GM12878 (cell line): ENCODE measurements around the gene ATG10. TPM values are rescaled to one million over a fixed set of nuclear protein-coding genes. Genes with fewer than 3 reads are reported as not detected.

Experiments
- TARDBP ChIP-seq: IDR thresholded peaks from 2 replicates; pipeline ENCODE4 v1.6.1; 2016; ENCODE audit warnings: borderline replicate concordance
- polyA plus RNA-seq, 11 experiments: library from polyadenylated mRNA; depleted of rRNA in 4 of 11; unstranded in 6 of 11; stranded (reverse) in 5 of 11; fragments of >200 nt; fragmentation: Nextera tagmentation in 4 of 11; fragmentation: Illumina TruSeq in 1 of 11; extraction: Ambion mirVana in 4 of 11; extraction: Trizol in 1 of 11; gene quantifications; 1 replicate in 1 of 11; 2 replicates in 10 of 11; pipeline versions ENCODE4 v1.2.1 to v1.2.3, GENCODE V29; 2011 to 2016; ENCODE audit warnings: inconsistent platforms in 2 of 11, missing spikeins in 2 of 11, low read depth in 1 of 11
- total RNA-seq, 4 experiments: library from RNA; depleted of rRNA in 3 of 4; stranded (reverse); fragments of >200 nt in 3 of 4; fragmentation: Illumina TruSeq in 1 of 4; extraction: Trizol in 1 of 4; gene quantifications; 2 replicates each; pipeline versions ENCODE4 v1.2.1 to v1.2.3, GENCODE V29; 2013 to 2021
- TF ChIP-seq, protein P1 (sequence below): fragments of 450-650 bp; IDR thresholded peaks from 2 replicates; pipeline ENCODE4 v1.6.1; 2017; ENCODE audit warnings: mild to moderate bottlenecking, moderate library complexity
- TF ChIP-seq, protein P2 (sequence below): fragments of 450-650 bp; formaldehyde crosslinking; IDR thresholded peaks from 2 replicates; pipeline ENCODE4 v1.5.0; 2022; ENCODE audit warnings: mild to moderate bottlenecking, missing genetic modification characterization
- TF ChIP-seq, protein P3 (sequence below): IDR thresholded peaks from 2 replicates; pipeline ENCODE4 v1.6.1; 2012; ENCODE audit warnings: low read length, inconsistent platforms

Gene ATG10
- total and polyA plus RNA-seq, 10 of the 15 experiments (the other 5 are each of a cell fraction or from before 2014, with no cell fraction given): 3.8 to 14.4 (median 6.5) TPM

DNA sequence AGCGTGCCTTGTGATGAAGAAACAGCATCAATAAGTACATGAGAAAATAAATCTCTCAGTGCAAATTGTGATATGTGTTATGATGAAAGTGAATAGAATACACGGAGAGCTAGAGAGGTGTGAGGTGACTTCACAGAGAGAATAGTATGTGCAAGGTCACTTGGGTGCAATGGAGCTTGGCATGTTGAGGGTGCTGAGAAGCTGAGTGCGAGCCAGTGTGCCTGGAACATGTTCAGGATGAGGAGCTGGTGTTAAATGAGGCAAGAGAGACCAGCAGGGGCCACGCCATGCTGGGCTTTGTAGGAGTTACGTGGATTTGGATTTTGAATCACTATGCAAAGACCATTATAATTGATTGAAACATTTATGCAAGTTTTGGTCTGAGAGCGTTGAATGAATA lies 319.1 kb downstream of the ATG10 start (continued):
- TF ChIP-seq, protein P1, sequence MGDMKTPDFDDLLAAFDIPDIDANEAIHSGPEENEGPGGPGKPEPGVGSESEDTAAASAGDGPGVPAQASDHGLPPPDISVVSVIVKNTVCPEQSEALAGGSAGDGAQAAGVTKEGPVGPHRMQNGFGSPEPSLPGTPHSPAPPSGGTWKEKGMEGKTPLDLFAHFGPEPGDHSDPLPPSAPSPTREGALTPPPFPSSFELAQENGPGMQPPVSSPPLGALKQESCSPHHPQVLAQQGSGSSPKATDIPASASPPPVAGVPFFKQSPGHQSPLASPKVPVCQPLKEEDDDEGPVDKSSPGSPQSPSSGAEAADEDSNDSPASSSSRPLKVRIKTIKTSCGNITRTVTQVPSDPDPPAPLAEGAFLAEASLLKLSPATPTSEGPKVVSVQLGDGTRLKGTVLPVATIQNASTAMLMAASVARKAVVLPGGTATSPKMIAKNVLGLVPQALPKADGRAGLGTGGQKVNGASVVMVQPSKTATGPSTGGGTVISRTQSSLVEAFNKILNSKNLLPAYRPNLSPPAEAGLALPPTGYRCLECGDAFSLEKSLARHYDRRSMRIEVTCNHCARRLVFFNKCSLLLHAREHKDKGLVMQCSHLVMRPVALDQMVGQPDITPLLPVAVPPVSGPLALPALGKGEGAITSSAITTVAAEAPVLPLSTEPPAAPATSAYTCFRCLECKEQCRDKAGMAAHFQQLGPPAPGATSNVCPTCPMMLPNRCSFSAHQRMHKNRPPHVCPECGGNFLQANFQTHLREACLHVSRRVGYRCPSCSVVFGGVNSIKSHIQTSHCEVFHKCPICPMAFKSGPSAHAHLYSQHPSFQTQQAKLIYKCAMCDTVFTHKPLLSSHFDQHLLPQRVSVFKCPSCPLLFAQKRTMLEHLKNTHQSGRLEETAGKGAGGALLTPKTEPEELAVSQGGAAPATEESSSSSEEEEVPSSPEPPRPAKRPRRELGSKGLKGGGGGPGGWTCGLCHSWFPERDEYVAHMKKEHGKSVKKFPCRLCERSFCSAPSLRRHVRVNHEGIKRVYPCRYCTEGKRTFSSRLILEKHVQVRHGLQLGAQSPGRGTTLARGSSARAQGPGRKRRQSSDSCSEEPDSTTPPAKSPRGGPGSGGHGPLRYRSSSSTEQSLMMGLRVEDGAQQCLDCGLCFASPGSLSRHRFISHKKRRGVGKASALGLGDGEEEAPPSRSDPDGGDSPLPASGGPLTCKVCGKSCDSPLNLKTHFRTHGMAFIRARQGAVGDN: no peak
- TF ChIP-seq, protein P2, sequence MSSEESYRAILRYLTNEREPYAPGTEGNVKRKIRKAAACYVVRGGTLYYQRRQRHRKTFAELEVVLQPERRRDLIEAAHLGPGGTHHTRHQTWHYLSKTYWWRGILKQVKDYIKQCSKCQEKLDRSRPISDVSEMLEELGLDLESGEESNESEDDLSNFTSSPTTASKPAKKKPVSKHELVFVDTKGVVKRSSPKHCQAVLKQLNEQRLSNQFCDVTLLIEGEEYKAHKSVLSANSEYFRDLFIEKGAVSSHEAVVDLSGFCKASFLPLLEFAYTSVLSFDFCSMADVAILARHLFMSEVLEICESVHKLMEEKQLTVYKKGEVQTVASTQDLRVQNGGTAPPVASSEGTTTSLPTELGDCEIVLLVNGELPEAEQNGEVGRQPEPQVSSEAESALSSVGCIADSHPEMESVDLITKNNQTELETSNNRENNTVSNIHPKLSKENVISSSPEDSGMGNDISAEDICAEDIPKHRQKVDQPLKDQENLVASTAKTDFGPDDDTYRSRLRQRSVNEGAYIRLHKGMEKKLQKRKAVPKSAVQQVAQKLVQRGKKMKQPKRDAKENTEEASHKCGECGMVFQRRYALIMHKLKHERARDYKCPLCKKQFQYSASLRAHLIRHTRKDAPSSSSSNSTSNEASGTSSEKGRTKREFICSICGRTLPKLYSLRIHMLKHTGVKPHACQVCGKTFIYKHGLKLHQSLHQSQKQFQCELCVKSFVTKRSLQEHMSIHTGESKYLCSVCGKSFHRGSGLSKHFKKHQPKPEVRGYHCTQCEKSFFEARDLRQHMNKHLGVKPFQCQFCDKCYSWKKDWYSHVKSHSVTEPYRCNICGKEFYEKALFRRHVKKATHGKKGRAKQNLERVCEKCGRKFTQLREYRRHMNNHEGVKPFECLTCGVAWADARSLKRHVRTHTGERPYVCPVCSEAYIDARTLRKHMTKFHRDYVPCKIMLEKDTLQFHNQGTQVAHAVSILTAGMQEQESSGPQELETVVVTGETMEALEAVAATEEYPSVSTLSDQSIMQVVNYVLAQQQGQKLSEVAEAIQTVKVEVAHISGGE (CRISPR knock-in tag): no peak
- no peak for TF ChIP-seq TARDBP
- TF ChIP-seq, protein P3, sequence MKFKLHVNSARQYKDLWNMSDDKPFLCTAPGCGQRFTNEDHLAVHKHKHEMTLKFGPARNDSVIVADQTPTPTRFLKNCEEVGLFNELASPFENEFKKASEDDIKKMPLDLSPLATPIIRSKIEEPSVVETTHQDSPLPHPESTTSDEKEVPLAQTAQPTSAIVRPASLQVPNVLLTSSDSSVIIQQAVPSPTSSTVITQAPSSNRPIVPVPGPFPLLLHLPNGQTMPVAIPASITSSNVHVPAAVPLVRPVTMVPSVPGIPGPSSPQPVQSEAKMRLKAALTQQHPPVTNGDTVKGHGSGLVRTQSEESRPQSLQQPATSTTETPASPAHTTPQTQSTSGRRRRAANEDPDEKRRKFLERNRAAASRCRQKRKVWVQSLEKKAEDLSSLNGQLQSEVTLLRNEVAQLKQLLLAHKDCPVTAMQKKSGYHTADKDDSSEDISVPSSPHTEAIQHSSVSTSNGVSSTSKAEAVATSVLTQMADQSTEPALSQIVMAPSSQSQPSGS: no peak
- TF ChIP-seq, all 136 proteins: peak for 0
